ENCODE data around the gene HOXA7. TPM values are rescaled to one million over a fixed set of nuclear protein-coding genes. Genes with fewer than 3 reads are reported as not detected.

Gene HOXA7
- total RNA-seq, 4 donors from 2014 or later, result 2.8 to 4.3 (median 3.6) TPM

GRCh38 chr7:27146491-27147198, 9.8 kb downstream of the HOXA7 start:
- no peak for TF ChIP-seq CTCF (IDR thresholded peaks at IDR 0.05; ENCODE audit: low read depth)

- no peak for TF ChIP-seq CTCF (IDR thresholded peaks at IDR 0.05; ENCODE audit: low read depth)
Measured at GRCh38 chr7:27145914-27146412, 10.5 kb downstream of the HOXA7 start.

GRCh38 chr7:27145165-27145913, 11.1 kb downstream of the HOXA7 start:
- TF ChIP-seq CTCF (IDR thresholded peaks at IDR 0.05; ENCODE audit: low read depth), result no peak

GRCh38 chr7:27144781-27145164, 11.7 kb downstream of the HOXA7 start:
- no peak for TF ChIP-seq CTCF (IDR thresholded peaks at IDR 0.05; ENCODE audit: low read depth)

GRCh38 chr7:27143950-27144780, 12.3 kb downstream of the HOXA7 start:
- no peak for TF ChIP-seq CTCF (IDR thresholded peaks at IDR 0.05; ENCODE audit: low read depth)

GRCh38 chr7:27143023-27143949, 13.2 kb downstream of the HOXA7 start, which contains the start of gene HOXA5:
Gene HOXA5, minus strand, starts transcription at chr7:27143681. Its CDS starts 74 bp downstream, at chr7:27143607.
- no peak for TF ChIP-seq CTCF (IDR thresholded peaks at IDR 0.05; ENCODE audit: low read depth)

Measured in subcutaneous adipose tissue (tissue), 4 donors.